GM08714 (cell line): ENCODE results near the gene CDKAL1.
"Not testable (repeated sequence)": the region's sequence is repeated elsewhere in the genome, so short reads cannot be mapped to it uniquely, and the experiment has no call there.

ENCODE experiments used
- H3K4me3 ChIP-seq: fragments of 200-500 bp; sonication (Bioruptor generic); 2 replicates; pipeline ENCODE4 v1.5.1; 2014; ENCODE audit warnings: mild to moderate bottlenecking, low read length, inconsistent platforms
- ZNF274 ChIP-seq: IDR thresholded peaks from 2 replicates; pipeline ENCODE4 v1.6.1; 2012; ENCODE audit warnings: mild to moderate bottlenecking, low read depth, low read length

The CDKAL1 gene

DNA sequence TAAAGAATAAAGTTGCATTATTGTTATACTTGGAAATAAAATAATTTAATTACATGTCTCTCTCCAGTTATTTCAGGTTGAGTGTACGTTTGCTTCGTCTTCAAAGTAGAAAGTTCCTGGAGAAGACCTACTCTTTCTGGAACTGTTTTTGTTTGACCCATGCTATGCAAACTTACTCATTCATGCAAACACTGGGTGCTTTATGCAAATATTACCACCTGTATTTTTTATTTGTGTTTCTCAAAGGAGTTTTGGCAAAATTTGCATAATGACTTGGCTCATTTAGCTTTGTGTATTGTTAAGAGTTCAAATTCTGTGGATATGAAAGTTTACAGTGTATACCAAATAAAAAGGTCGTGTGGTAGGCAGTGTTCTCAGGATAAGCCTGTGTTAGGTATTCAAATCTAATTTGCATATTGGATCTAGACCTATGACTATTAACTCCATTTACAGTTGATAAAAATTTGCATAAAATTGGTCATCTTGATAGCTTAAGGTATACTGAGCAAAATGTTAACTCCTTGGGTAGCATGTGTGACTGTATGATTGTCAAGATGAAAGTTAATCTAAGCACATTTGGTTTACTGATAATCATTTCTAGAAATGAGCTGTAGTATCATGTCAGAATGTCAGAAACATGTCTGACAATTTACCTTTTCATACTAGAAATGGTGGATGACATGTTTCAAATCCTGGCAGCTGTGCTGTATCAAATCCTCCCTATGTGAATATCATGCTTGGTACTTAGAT, 65.2 kb downstream of the CDKAL1 start:
- H3K4me3 ChIP-seq = no peak overlapping the region
- TF ChIP-seq ZNF274 = no peak

DNA sequence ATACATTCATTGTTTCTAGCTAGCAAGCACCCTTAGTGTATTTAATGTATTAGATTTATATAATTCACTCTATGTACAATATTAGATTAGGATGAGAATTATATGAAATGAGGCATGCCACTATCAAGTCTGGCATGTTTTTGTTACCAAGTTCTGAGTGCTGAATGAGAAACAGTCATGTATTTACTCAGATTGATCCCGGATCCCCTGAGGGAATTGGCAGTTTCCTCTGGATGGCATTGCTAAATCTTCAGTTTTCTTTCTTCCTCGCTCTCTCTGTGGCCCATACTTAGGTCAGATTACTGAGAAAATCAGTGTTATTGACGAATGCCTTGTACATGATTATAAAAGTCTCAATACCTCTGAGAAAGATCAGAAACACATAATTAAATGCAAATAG, 66.6 kb downstream of the CDKAL1 start:
- no peak for TF ChIP-seq ZNF274
- H3K4me3 ChIP-seq = no peak overlapping the region

DNA sequence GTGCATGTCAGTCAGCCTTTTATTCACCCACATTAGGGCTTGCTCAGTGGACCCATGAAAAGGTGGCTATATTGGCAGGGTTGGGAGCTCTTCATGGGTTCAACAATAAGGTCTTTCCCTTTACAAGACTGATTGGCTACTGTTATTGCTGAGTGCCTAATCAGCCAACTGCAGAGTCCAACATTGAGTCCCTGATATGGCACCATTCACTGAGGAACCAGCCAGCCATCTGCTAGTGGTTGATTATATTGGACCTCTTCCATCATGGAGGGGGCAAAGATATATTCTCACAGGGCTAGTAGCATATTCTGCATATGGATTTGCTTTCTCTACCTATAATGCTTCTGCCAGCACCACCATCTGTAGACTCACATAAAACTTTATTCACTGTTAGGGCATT, 69.9 kb downstream of the CDKAL1 start:
- no peak for TF ChIP-seq ZNF274
- H3K4me3 ChIP-seq = no peak overlapping the region

DNA sequence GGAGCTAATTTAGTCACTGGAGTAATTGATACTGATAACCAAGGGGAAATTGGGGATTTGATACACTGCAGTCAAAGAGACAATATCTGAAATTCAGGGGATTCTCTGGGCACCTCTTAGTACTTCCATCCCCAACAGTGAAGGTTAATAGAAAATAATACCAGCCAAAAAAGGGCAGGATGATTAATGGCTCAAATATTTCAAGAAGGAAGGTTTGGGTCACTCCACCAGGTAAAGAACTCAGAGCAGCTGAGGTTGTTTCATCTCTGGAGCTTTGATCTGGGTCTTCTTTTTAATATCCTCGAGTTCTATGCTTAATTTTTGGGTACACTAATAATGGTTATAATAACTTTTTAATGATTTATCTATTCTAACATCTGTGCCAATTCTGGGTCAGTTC, 70.8 kb downstream of the CDKAL1 start:
- no peak overlapping the region for H3K4me3 ChIP-seq
- no peak for TF ChIP-seq ZNF274

DNA sequence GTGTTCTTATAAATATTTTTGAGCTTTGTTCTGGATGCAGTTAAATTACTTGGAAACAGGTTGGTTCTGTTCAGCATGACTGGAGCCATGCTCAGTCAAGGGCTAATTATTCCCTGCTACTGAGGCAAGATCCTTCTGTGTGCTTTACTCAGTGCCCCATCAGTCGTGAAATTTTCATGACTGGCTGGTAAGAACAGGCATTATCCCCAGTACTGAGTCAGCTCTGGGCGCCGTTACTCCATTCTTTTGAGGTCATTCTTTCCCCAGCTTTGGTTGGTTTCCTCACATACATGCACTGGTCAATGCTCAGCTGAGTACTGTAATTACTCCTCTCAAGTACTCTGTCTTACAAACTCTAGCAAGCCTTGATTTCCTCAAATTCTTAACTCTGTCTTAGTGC, 71.3 kb downstream of the CDKAL1 start:
- no peak overlapping the region for H3K4me3 ChIP-seq
- no peak for TF ChIP-seq ZNF274

DNA sequence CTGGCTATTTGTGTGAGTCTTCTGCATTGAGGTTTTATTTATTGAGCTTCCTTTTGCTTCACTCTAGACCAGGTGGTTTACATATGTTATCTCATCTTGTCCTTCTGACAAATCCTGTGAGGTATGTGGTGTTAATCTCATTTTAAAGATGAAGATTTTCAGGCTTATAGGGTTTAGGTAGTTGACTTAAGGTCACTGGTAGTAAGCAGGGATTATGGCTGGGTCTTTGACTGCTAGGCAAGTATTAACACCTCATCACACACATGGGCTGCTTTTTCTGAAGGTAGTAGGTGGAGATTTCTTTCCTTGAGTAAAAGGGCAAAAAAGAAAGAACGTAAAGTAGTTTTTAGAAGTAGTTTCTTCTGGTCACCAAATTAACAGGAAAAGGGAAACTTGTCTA, 72.6 kb downstream of the CDKAL1 start:
- TF ChIP-seq ZNF274 = no peak
- H3K4me3 ChIP-seq = no peak overlapping the region

DNA sequence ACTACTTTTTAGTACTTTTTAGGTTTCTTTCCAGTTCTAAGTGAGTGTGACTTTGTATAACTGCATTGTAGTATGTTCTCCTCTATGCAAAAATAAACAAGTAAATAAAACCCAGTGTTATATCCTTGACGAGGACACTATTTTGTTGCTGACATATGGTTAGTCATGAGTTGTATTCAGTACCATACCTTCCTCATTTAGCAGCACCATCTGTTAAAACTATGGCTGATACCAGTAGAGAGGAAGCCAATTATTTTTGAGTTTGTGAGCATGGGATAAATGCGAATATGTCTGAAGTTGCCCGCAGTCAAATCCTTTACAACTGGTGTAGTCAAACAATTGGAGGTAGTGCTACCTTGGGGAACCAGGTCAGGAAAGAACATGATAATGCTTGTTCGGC, 74.1 kb downstream of the CDKAL1 start:
- H3K4me3 ChIP-seq = no peak overlapping the region
- no peak for TF ChIP-seq ZNF274

DNA sequence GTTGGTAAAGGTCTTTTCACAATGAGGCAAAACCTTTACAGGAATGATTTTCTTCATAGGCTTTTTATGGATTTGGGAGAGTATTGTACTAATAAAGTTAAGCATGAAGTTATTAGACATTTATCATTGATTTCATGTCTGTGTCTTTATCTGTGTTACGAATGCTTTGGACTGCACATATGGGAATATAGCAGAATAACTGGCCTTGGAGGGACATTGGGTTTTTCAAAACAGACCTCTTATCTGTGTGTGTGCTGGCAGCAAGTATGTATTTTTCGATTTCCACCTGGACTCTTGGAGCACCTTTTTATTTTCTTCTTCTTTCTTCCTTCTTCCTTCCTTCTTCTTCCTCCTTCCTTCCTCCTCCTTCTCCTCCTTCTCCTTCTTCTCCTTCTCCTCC, 74.6 kb downstream of the CDKAL1 start:
- no peak overlapping the region for H3K4me3 ChIP-seq
- no peak for TF ChIP-seq ZNF274

DNA sequence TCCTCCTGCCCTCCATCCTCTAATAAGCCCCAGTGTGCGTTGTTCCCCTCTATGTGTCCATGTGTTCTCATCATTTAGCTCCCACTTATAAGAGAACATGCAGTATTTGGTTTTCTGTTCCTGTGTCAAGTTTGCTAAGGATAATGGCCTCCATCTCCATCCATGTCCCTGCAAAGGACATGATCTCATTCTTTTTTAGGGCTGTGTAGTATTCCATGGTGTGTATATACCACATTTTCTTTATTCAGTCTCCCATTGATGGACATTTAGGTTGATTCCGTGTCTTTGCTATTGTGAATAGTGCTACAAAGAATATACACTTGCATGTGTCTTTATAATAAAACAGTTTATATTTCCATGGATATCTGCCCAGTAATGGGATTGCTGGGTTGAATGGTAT, 75.7 kb downstream of the CDKAL1 start:
- H3K4me3 ChIP-seq = not testable (repeated sequence)

DNA sequence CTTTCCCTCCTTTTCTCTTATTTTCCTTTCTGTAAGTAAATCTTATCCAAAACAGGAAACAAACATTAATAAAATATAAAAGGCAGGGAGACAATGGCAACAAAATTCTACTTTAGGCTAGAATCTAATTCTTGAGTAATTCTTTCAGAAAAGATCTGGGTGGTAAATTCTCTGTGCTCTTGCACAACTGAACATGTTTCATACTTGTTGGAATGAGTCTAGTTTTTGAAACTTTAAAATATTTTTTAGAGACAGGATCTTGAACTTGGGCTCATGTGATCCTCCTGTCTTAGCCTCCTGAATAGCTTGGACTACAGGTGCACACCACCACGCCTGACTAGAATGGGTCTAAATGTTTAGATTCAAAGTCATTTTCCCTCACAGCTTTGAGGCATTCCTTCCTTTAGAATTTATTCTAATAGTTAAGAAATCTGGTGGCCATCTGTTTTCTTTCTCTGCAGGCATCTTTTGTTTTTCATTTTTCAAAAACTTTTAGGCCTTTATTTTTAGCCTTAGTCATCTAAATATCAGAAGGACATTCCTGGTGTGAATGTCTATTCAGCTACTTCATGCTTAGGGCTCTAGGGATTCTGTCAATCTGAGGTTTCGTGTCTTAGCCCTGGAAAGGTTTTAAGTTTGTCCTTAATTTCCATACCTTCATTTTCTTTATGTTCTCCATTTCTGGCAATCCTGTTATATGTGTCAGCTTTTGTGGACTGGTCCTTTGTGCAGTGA, 76.5 kb downstream of the CDKAL1 start:
- H3K4me3 ChIP-seq = no peak overlapping the region
- no peak for TF ChIP-seq ZNF274

DNA sequence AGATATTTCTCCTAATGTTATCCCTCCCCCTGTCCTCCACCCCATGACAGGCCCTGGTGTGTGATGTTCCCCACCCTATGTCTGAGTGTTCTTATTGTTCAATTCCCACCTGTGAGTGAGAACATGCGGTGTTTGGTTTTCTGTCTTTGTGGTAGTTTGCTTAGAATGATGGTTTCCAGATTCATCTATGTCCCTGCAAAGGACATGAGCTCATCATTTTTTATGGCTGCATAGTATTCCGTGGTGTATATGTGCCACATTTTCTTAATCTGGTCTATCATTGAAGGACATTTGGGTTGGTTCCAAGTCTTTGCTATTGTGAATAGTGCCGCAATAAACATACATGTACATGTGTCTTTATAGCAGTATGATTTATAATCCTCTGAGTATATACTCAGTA, 83.3 kb downstream of the CDKAL1 start:
- H3K4me3 ChIP-seq = not testable (repeated sequence)

DNA sequence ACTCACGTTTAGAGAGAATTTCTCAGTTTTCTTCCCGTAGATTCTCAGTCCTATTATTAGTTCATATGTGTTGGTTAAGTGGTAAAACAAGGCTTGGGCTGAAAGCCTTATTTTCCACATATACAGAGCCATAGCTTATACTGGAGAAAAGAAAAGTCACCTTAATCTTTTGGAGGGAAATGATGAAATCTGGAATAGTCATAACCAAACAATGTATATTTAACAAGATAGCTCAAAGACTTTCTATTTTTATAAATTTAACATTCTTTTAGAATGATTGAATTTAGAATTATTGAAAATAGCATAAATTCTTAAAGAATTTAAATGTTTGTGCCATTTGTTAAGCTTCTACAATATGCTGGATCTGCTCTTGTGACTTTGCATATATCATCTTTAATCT, 85.8 kb downstream of the CDKAL1 start:
- H3K4me3 ChIP-seq = no peak overlapping the region
- TF ChIP-seq ZNF274 = no peak

DNA sequence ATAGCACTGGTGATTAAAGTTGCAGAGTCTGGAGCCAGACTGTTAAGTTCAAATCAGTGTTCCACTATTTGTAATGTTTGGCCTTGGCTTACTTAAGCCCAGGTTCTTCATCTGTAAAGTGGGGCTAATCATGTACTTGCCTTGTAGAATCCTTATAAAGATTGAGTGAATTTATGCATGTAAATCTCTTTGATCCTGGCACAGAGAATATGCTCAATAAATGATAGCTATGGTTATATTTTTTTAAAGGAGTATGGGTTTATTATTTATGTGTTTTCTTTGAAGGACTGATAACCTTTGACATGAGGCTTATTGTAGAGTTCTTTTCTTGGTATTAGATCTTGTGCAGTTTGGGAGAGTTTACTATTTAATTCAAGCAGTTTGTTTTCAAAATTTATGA, 89.5 kb downstream of the CDKAL1 start:
- no peak overlapping the region for H3K4me3 ChIP-seq
- TF ChIP-seq ZNF274 = no peak

DNA sequence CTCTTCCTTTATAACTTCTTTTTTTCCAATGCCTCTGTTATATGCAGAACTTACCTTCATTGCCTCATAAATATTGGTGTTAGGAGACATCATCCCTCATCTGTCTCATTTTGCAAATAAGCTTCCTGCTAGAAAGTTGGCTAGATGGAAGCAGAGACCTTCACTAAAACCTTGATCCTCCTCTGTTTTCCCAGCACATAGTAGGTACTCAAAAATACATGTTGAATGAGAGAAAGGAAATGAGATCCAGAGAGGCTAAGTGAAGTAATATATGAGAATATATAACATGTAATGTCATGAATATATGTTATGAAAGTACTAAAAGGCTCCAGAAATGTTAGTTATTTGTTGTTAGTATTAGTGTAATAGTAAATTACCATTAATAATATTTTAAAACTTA, 91.9 kb downstream of the CDKAL1 start:
- H3K4me3 ChIP-seq = no peak overlapping the region
- TF ChIP-seq ZNF274 = no peak

DNA sequence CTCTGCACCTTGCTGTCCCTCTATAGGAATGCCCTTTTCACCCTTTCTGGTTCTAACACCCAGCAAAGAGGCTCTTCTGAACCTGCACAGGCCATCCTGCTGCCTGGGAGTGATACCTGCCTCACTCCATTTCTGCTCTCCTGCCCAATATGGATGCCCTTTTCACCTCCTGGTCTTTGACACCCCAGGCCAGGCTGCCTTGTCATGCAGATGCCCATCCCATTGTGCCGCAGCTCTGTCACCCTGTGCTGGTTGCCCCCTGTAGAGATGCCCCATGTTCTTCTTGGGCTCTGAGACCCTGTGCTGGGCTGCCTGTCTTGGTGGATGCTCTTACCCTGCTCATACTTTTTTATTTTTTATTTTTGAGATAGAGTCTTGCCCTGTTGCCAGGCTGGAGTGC, 95.3 kb downstream of the CDKAL1 start:
- no peak for TF ChIP-seq ZNF274
- no peak overlapping the region for H3K4me3 ChIP-seq

DNA sequence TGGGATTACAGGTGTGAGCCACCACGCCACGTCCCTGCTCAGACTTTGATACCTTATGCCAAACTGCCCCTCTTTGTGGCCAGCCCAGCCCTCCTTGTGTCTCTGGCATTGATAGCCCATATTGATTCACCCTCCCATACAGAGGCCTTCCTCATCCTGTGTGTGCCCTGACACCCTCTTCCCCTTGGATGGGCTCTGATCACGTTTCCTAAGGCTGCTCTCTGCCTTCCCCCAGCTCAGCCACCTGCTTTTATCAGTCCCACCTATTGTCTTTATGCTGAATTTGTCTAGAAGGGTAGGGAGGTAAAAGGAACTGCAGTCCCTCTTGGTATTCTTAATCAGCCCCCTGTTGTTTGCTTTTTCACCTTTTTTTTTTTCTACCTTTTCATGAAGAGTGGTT, 95.9 kb downstream of the CDKAL1 start:
- H3K4me3 ChIP-seq = no peak overlapping the region
- TF ChIP-seq ZNF274 = no peak
